NCI-H510A (cell line): Measurements from ENCODE around the gene PSEN1.

Experiments
- DNase-seq: peaks from one replicate; lab custom pipeline; 2025; lab: John Stamatoyannopoulos, UW

Gene PSEN1

DNA sequence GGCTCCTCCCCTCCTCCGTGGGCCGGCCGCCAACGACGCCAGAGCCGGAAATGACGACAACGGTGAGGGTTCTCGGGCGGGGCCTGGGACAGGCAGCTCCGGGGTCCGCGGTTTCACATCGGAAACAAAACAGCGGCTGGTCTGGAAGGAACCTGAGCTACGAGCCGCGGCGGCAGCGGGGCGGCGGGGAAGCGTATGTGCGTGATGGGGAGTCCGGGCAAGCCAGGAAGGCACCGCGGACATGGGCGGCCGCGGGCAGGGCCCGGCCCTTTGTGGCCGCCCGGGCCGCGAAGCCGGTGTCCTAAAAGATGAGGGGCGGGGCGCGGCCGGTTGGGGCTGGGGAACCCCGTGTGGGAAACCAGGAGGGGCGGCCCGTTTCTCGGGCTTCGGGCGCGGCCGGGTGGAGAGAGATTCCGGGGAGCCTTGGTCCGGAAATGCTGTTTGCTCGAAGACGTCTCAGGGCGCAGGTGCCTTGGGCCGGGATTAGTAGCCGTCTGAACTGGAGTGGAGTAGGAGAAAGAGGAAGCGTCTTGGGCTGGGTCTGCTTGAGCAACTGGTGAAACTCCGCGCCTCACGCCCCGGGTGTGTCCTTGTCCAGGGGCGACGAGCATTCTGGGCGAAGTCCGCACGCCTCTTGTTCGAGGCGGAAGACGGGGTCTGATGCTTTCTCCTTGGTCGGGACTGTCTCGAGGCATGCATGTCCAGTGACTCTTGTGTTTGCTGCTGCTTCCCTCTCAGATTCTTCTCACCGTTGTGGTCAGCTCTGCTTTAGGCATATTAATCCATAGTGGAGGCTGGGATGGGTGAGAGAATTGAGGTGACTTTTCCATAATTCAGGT lies at the start of gene PSEN1:
PSEN1 (plus strand) TSS at position 121 of the 839 bp plus-strand sequence. CDS start 11,513 bp downstream, outside the sequence.
- DNase-seq = peak; percentile 83

DNA sequence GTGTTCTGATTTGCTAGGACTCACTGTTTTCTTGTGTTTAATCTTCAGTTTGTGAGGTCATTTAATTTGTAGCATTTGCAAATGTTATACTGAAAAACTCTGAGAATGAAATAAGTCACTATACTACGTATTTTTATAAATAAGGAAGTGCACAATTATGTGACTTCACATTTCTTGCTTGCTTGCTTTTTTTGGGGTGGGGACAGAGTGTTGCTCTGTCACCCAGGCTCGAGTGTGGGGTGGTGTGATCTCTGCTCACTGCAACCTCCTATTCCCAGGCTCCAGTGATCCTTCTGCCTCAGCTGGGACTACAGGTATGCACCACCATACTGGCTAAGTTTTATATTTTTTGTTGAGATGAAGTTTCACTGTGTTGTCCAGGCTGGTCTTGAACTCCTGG lies 45.3 kb upstream of the PSEN1 start:
- no peak for DNase-seq

DNA sequence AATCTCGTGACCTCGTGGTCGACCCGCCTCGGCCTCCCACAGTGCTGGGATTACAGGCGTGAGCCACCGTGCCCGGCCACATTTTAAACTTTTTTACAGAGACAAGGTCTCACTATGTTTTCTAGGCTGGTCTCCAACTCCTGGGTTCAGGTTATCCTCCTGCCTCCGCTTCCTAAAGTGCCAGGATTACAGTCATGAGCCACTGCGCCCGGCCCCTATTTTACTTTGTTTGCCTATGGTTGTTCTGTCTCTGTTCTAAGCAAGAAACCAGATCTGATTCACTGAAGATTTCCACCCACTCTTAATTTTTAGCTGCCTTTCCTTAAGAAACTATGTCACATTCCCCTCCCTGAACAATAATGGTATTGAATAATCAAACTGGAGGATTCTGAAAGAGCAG lies 38.9 kb upstream of the PSEN1 start:
- DNase-seq = no peak

DNA sequence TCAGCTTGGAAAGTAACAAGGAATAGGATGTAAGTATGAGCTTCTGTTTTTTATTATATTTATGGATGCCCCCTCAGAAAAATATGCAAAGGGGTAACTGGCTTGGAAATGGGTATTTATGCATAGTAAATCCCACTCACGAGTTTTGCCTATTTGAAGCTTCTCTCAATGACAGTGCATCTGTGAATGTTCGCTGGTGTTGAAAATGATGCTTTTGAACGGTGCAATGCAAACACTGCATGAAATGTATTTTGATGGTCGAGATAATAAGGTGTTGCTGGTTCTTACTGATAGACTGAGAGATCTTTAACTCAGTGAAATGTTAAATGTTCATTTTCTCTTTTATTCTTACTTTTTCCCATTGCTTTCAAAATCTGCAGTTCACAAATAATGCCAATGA lies 36.0 kb upstream of the PSEN1 start:
- DNase-seq = no peak

DNA sequence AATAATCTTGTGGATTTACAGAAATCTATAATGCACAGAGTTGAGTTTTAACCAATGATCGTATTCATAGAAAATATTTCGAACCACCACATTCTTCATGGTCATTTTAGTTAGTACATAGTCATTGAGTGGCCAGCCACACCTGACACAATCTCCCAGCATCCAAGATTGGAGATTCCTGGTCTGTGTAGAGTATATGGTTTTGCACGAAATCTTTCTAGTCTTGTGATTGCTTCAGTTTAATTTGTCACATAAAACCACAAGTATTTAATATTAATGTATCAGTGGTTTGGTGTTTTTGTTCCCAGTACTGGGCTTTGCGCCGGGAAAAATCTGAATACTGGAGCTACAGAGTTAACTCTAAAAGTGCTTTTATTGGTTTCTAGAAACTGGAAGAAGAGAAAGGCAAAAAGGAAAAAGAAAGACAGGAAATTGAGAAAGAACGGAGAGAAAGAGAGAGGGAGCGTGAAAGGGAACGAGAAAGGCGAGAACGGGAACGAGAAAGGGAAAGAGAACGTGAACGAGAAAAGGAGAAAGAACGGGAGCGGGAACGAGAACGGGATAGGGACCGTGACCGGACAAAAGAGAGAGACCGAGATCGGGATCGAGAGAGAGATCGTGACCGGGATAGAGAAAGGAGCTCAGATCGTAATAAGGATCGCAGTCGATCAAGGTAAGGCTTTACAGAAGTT lies 33.4 kb upstream of the PSEN1 start:
- DNase-seq = no peak

GRCh38 chr14:73105050-73105449 lies 31.3 kb upstream of the PSEN1 start:
- no peak for DNase-seq

GRCh38 chr14:73105727-73106126 lies 30.6 kb upstream of the PSEN1 start:
- no peak for DNase-seq

- no peak for DNase-seq
These were observed 20.1 kb upstream of the PSEN1 start for GRCh38 chr14:73116079-73116665.

DNA sequence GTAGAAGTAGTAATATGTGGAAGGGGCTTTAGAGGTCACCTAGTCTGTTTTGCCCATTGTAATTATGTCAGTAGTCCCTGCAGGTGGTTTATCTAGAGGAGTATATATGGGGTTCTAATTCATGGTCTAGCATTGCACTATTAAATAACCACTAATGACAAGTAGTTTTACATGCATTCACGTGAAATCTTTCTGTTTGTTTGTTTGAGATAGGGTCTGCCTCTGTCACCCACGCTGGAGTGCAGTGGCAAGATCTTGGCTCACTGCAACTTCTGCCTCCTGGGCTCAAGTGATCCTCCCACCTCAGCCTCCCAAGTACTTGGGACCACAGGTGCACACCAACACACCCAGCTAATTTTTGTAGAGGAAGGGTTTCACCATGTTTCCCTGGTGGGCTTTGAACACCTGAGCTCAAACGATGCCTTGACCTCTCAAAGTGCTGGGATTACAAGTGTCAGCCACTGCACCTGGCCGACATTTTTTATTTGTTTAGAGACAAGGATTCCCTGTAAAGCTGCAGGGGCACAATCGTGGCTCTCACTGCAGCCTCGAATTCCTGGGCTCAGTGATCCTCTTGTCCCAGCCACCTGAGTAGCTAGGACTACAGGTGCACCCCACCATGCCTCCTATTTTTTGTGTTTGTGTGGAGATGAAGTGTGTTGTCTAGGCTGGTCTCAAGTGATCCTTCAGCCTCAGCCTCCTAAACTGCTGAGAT lies 12.0 kb upstream of the PSEN1 start:
- no peak for DNase-seq

- DNase-seq = no peak
These were observed 11.1 kb upstream of the PSEN1 start for GRCh38 chr14:73125169-73125588.

DNA sequence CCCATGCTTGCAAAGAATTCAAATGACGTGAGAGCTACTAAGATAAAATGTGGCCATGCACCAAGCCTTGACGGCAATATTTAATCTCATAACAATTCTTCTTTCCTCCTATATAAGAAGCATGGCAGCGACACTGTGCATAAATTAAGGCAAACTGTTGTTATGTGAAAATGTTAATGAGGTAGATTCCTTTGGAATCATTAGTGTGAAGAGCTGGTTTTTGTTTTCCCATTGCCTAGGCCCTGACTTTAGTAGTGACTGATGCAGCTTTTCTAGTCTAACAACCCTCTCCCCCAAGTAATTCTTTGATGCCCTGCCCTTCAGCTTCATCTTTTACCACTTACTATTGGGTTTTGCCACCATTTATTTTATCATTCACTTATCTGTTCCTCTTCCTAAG lies 10.6 kb upstream of the PSEN1 start:
- no peak for DNase-seq

GRCh38 chr14:73133795-73134194 lies 2.5 kb upstream of the PSEN1 start:
- no peak for DNase-seq

- DNase-seq = no peak
These were observed 271 bp upstream of the PSEN1 start for GRCh38 chr14:73136085-73136386.

DNA sequence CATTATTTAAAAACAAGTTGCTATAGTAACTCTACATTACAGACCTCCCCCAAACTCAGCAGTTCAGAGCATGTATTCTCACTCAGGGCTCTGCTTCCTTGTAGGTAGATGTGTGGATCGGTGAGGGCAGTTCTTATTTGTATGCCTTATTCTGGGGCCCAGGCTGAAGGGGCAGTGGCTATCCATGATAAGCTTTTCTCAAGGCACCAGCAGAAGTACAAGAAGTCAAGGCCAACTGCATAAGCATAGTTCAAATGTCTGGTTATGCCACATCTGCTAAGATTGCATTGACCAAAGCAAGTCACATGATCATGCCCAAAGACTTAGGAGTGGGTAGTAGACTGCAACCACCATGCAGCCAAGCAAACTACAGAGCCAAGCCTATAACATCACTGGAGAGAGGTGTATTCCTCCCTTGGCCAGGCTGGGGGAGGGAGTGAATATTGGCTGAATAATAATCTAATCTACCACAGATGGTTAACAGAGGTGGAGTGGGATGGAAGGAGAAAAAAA lies 4.6 kb downstream of the PSEN1 start:
- DNase-seq = no peak

- DNase-seq = no peak
These were observed 5.9 kb downstream of the PSEN1 start for GRCh38 chr14:73142216-73142615.

GRCh38 chr14:73143003-73143402 lies 6.7 kb downstream of the PSEN1 start:
- no peak for DNase-seq

DNA sequence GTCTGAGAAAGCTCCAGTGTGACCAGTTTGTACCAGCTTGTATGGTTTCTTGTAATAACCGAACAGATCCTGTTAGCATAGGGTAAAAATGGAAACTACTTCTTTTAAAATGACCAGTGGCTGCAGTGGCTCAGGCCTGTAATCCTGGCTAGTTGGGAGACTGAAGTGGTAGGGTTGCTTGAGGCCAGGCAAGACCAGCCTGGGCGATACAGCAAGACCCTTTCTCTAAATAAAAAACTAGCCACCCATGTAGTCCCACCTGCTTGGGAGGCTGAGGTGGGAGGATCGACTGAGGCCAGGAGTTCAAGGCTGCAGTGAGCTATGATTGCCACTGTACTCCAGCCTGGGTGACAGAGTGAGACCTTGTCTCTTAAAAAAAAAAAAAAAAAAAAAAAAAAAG lies 7.3 kb downstream of the PSEN1 start:
- DNase-seq = no peak

GRCh38 chr14:73145371-73145770 lies 9.1 kb downstream of the PSEN1 start:
- DNase-seq = no peak

- no peak for DNase-seq
These were observed 9.8 kb downstream of the PSEN1 start for GRCh38 chr14:73146111-73146510.

DNA sequence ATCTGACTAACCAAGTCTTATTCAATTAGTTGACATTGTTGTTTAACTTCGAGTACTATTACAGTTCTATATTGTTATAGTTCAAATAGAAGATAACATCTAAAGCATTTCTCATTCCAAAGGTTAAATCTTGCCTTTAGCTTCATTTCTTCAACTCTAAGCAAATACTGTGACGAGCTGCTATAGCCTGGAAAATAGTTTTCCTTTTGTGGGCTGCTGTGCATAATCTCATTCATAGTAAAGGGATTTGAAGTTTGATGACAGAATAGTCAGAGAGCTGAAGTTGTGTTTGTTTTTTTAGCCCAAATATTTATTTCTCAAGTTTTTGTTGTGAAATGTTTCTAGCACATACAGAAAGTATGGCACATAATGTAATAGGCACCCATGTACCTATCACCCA lies 13.4 kb downstream of the PSEN1 start:
- no peak for DNase-seq

DNA sequence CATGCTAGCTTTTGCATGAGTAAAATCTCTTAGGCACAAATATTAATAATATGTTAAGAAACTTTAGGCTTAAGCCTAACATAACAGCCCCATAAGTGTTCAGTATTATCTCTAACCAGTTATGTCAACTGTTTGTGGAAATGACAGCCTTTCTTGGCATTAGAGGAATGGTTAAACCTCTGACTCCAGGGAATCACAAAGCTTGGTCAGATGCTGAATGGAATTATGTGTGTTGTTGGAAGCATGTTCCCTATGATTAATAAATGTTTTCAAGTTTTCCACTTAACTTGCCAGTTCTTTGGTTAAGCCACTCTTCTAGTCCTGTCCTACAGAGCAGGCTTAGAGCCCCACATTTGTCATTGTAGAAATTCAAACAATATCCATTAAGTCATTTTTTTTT lies 17.0 kb downstream of the PSEN1 start:
- no peak for DNase-seq

GRCh38 chr14:73162251-73162650 lies 25.9 kb downstream of the PSEN1 start:
- DNase-seq = no peak
